BJ (cell line): ENCODE measurements around the gene TBXA2R. TPM values are rescaled to one million over a fixed set of nuclear protein-coding genes. Genes with fewer than 3 reads are reported as not detected.
A peak's percentile ranks its signal among the peaks of the same experiment; 100 is the strongest.

Experiments used
- CTCF ChIA-PET: fragments of 350-600 bp; formaldehyde crosslinking; extraction: SDS; loops from one replicate; lab custom pipeline; 2021; ENCODE audit warnings: antibody characterized with exemption, inconsistent platforms; lab: Yijun Ruan, JAX
- POLR2A ChIA-PET: fragments of 300-600 bp; sonication (Branson Sonifier 250); formaldehyde crosslinking; extraction: SDS; loops from one replicate; lab custom pipeline; 2021; ENCODE audit warnings: antibody characterized with exemption; lab: Charles Lee
- DNase-seq: peaks from one replicate; pipeline ENCODE4 v3.0.0-alpha.2; 2011; ENCODE audit warnings: low read depth
- H3K27me3 ChIP-seq: 2 replicates; pipeline ENCODE4 v1.6.0; 2011; ENCODE audit warnings: low read length; ENCODE audit not compliant: control insufficient read depth, insufficient read depth
- H3K36me3 ChIP-seq: 2 replicates; pipeline ENCODE4 v1.5.1; 2011; ENCODE audit warnings: low read length; ENCODE audit not compliant: control insufficient read depth, insufficient read depth
- H3K4me3 ChIP-seq: 2 replicates; pipeline ENCODE4 v1.5.1; 2011; ENCODE audit warnings: low read depth, mild to moderate bottlenecking, control low read depth, low read length
- polyA plus RNA-seq: library from polyadenylated mRNA; depleted of rRNA; stranded (reverse); fragments of >200 nt; gene quantifications from 2 replicates; pipeline ENCODE4 v1.2.3, GENCODE V29; 2011
- TF ChIP-seq, protein P1 (sequence below): IDR thresholded peaks from 2 replicates; pipeline ENCODE4 v1.5.1; 2011; ENCODE audit warnings: low read depth, mild to moderate bottlenecking, control low read depth, inconsistent platforms, low read length, moderate library complexity; ENCODE audit not compliant: insufficient read depth

The TBXA2R gene
- polyA plus RNA-seq, 1 experiment, result 1.2 TPM

DNA sequence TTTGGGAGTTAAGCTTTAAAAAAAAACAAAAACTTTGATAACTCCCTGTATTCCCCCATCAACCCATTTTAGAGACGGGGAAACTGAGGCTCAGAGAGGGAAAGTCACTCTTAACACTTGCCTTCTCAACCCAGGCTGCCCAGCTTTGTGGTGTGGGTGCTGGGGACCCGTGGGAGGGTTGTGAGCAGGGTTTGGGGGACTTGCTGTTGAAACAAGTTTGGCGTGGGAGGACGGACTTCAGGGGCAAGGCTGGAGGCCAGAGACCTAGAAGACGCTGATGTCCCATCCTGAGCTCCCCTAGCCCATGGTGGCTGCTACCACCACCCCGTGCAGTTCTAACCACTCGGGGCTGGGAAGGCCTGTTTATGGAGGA is 20.7 kb upstream of the TBXA2R start:
- Histone ChIP-seq H3K36me3 (peaks cover 11% of the 10 kb centered on the region), H3K4me3 (no peak overlapping the region), H3K27me3 (no peaks in the 10 kb centered on the region)
- CTCF ChIA-PET, result interaction anchor here (1.2 kb wide), 1 partner anchor 77 kb away, joined by 3 read pairs; no protein-coding TSS in a partner anchor
- no peak for DNase-seq
- TF ChIP-seq, protein P1, sequence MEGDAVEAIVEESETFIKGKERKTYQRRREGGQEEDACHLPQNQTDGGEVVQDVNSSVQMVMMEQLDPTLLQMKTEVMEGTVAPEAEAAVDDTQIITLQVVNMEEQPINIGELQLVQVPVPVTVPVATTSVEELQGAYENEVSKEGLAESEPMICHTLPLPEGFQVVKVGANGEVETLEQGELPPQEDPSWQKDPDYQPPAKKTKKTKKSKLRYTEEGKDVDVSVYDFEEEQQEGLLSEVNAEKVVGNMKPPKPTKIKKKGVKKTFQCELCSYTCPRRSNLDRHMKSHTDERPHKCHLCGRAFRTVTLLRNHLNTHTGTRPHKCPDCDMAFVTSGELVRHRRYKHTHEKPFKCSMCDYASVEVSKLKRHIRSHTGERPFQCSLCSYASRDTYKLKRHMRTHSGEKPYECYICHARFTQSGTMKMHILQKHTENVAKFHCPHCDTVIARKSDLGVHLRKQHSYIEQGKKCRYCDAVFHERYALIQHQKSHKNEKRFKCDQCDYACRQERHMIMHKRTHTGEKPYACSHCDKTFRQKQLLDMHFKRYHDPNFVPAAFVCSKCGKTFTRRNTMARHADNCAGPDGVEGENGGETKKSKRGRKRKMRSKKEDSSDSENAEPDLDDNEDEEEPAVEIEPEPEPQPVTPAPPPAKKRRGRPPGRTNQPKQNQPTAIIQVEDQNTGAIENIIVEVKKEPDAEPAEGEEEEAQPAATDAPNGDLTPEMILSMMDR, result no peak
- POLR2A ChIA-PET, result no interaction called here

DNA sequence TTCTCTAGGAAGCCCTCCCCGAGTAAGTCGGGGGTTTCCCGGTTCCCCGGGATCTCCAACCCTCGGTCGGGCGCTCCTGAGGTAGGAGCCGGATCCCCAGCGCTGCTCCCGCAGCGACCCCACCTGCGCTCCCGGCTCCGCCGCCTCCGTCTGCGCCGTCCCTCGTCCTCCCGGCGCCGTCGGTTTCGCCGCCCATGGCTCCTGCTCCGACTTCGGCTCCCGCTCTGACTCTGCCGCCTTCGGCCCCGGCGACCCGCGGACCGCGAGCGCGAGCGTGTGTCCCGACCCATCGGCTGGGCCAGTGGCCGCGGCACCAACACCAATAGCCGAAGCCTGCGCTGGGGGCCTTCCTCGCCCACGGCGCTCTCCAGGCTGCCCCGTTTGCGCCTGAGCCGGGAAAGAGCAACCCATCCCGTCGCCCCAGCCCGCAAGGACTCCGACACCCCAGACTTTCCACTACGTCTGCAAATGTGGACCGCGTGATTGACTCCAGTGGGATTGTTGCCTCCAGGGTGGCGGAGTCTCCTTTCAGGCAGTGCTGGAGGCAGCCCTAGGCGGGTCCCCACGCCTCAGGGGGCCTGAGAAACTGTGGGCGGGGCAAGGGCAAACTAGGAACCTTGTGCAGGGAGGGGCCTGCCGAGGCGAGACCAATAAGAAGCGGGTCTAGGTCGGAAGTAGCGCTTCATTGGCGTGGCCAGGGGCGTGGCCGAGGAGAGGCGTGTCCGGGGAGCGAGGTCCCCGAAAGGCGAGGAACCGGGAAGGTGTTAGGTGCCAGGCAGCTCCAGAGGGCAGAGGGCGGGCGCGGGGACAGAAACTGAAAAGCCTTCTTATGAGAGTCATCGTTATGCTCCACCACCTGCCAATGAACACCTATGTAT is 20.0 kb upstream of the TBXA2R start, which contains the start of gene CACTIN:
Gene CACTIN, minus strand, starts transcription at position 318 of the 878 bp plus-strand sequence. Its CDS starts 28 bp downstream, at position 290.
- ChIA-PET POLR2A (no interaction called here), CTCF (interaction anchor here (1.0 to 1.2 kb wide), 2 partner anchors 78 to 82 kb away, joined by 3 read pairs; no protein-coding TSS in a partner anchor)
- peaks cover 10% of the 10 kb centered on the region for H3K36me3 ChIP-seq
- peak; percentile 84 for DNase-seq
- peak within 1 kb of the TSS; percentile 92 for H3K4me3 ChIP-seq
- TF ChIP-seq, protein P1, result no peak
- no peaks in the 10 kb centered on the region for H3K27me3 ChIP-seq

DNA sequence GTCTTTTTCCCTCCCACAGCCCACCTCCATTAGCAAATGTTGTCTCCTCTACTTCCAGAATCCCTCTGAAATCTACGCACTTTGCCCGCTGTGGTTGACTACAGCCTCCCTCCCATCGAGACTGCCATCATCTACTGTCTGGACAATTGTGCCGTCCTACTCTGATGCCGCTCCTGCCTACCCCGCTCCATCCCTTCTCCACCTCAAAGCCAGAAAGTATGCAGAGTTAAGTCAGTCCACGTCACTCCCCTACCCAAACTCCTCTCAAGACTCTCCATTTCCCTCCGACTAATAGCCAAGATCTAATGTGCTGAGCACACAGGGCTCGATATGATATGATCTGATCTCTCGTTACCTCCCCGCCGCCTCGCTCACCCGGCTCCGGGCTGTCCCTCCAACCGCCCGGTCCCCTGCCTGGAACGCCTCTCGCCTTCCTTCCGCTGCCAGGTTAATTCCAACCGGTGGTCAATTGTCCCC is 19.4 kb upstream of the TBXA2R start:
- Histone ChIP-seq H3K36me3 (peaks cover 10% of the 10 kb centered on the region), H3K4me3 (peak overlapping the region; percentile 92), H3K27me3 (no peaks in the 10 kb centered on the region)
- TF ChIP-seq, protein P1, result no peak
- CTCF ChIA-PET, result interaction anchor here (1.0 kb wide), 1 partner anchor 81 kb away, joined by 3 read pairs; no protein-coding TSS in a partner anchor
- POLR2A ChIA-PET, result no interaction called here
- DNase-seq, result no peak

DNA sequence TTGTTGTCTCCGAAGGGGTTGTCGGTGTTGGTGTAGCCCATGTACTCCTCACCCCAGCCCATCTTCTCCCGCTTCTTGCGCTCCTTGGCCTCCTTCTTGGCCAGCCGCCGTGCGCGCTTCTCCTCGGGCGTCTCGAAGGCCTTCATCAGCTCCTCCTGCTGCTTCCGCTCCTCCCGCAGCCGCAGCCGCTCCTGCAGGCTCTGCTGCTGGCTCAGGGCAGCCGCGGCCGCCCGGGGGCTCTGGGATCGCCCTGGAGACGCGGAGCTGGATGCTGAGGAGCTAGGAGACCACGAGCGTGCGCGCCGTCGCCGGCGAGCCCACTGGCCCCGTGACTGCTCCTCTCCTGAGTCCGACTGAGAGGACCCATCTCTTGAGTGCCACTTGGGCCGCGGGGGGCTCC is 17.0 kb upstream of the TBXA2R start:
- H3K4me3 ChIP-seq, result no peak overlapping the region
- TF ChIP-seq, protein P1, result no peak
- CTCF ChIA-PET, result no interaction called here
- peaks cover 11% of the 10 kb centered on the region for H3K36me3 ChIP-seq
- POLR2A ChIA-PET, result no interaction called here
- no peaks in the 10 kb centered on the region for H3K27me3 ChIP-seq
- DNase-seq, result no peak

DNA sequence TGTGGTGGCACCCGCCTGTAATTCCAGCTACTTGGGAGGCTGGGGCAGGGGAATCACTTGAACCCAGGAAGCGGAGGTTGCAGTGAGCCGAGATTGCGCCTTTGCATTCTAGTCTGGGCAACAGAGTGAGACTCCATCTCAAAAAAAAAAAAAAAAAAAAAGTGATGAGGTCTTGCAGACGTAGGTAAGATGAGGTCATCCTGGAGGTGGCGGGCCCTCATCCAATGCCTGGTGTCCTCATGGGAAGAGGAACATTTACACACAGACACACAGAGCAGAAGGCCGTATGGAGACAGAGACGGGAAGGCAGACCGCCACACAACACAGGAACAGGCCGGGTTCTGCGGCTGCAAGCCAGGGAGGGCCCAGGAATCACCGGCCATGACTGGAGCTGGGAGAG is 15.5 kb upstream of the TBXA2R start:
- TF ChIP-seq, protein P1, result no peak
- ChIA-PET POLR2A (no interaction called here), CTCF (interaction anchor here (0.7 to 1.1 kb wide), 3 partner anchors 74 to 318 kb away, joined by 3 to 6 read pairs (median 4); no protein-coding TSS in a partner anchor)
- no peak for DNase-seq
- H3K27me3 ChIP-seq, result no peaks in the 10 kb centered on the region
- H3K4me3 ChIP-seq, result no peak overlapping the region
- H3K36me3 ChIP-seq, result peaks cover 14% of the 10 kb centered on the region
